PFSK-1 (cell line): Measurements from ENCODE around the gene NOC2L.

Experiments used
- POLR2AphosphoS5 ChIP-seq: IDR thresholded peaks from 2 replicates; pipeline ENCODE4 v1.6.1; 2012; ENCODE audit warnings: low read depth, mild to moderate bottlenecking, control low read depth, low read length, moderate library complexity
- SIN3A ChIP-seq: IDR thresholded peaks from 2 replicates; pipeline ENCODE4 v1.6.1; 2012; ENCODE audit warnings: mild to moderate bottlenecking, low read length, moderate library complexity, borderline replicate concordance; ENCODE audit not compliant: insufficient read depth
- TF ChIP-seq, protein P1 (sequence below), 2 experiments: IDR thresholded peaks; 2 replicates each; pipeline versions ENCODE4 v1.6.1 to v1.8.0; 2011 to 2012; ENCODE audit warnings: low read depth in 2 of 2, low read length in 2 of 2, control low read depth in 1 of 2, inconsistent platforms in 1 of 2, mild to moderate bottlenecking in 1 of 2, moderate library complexity in 1 of 2; ENCODE audit not compliant: insufficient read depth in 1 of 2

DNA sequence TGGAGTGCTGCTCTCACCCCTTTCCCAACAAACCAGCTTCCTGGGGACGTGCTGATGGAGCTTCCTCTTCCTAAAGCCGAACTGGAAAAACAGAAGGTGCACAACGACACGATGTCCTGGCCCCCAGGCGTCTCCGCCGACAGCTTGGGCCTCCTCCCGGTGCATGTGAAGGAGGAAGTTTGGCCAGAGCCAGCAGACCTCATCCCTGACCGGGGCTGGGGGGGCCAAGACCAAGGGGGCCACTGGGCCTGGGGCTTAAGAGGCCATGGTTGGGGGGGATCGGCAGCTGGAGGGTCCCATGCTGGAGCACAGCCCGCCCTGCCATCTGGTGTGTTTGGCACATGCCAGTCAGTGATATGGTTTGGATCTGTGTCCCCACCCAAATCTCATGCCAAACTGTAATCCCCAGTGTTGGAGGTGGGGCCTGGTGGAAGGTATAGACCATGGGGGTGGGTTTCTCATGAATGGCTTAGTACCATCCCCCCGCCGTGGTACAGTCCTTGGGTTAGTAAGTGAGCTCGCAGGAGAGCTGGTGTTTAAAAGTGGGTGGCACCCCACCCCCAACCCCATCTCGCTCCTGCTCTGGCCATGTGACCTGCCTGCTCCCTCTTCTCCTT is 34.4 kb upstream of the NOC2L start:
- TF ChIP-seq POLR2AphosphoS5: no peak
- TF ChIP-seq, protein P1, sequence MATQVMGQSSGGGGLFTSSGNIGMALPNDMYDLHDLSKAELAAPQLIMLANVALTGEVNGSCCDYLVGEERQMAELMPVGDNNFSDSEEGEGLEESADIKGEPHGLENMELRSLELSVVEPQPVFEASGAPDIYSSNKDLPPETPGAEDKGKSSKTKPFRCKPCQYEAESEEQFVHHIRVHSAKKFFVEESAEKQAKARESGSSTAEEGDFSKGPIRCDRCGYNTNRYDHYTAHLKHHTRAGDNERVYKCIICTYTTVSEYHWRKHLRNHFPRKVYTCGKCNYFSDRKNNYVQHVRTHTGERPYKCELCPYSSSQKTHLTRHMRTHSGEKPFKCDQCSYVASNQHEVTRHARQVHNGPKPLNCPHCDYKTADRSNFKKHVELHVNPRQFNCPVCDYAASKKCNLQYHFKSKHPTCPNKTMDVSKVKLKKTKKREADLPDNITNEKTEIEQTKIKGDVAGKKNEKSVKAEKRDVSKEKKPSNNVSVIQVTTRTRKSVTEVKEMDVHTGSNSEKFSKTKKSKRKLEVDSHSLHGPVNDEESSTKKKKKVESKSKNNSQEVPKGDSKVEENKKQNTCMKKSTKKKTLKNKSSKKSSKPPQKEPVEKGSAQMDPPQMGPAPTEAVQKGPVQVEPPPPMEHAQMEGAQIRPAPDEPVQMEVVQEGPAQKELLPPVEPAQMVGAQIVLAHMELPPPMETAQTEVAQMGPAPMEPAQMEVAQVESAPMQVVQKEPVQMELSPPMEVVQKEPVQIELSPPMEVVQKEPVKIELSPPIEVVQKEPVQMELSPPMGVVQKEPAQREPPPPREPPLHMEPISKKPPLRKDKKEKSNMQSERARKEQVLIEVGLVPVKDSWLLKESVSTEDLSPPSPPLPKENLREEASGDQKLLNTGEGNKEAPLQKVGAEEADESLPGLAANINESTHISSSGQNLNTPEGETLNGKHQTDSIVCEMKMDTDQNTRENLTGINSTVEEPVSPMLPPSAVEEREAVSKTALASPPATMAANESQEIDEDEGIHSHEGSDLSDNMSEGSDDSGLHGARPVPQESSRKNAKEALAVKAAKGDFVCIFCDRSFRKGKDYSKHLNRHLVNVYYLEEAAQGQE (IDR thresholded peaks at IDR 0.05; ENCODE audit: insufficient read depth in 1 of 2, low read depth in 2 of 2, low read length in 2 of 2): no peak
- no peak for TF ChIP-seq SIN3A
